GM18507 (cell line): ENCODE results near the gene KAT6B.

Experiments used
- DNase-seq: peaks from one replicate; pipeline ENCODE4 v3.0.0; 2011; ENCODE audit warnings: low read depth; ENCODE audit not compliant: insufficient read length; ENCODE audit errors: extremely low spot score
- FAIRE-seq: peaks from 2 replicates; lab custom pipeline; 2011; peaks lifted over from hg19 to GRCh38; lab: Jason Lieb, UNC

The KAT6B gene

GRCh38 chr10:74995806-74996205 lies 169.4 kb downstream of the KAT6B start:
- no peak for DNase-seq
- FAIRE-seq, result no peak

- no peak for DNase-seq
- FAIRE-seq, result no peak
Measured at GRCh38 chr10:74997163-74997562, 170.8 kb downstream of the KAT6B start.

GRCh38 chr10:75000748-75001321 lies 174.4 kb downstream of the KAT6B start:
- FAIRE-seq, result peak; percentile 91
- DNase-seq, result no peak

GRCh38 chr10:75001715-75002350 lies 175.4 kb downstream of the KAT6B start:
- DNase-seq (no peak), FAIRE-seq (no peak)

GRCh38 chr10:75002351-75002725 lies 175.9 kb downstream of the KAT6B start:
- DNase-seq (no peak), FAIRE-seq (no peak)

- FAIRE-seq (no peak), DNase-seq (no peak)
Measured at GRCh38 chr10:75002967-75003594, 176.7 kb downstream of the KAT6B start.

GRCh38 chr10:75003891-75004290 lies 177.5 kb downstream of the KAT6B start:
- FAIRE-seq, result no peak

GRCh38 chr10:75007646-75008045 lies 181.2 kb downstream of the KAT6B start:
- DNase-seq (no peak), FAIRE-seq (peak; percentile 67)

More at GRCh38 chr10:75003891-75004290, 177.5 kb downstream of the KAT6B start:
- DNase-seq, result no peak

- FAIRE-seq (no peak), DNase-seq (no peak)
Measured at GRCh38 chr10:75008952-75009351, 182.6 kb downstream of the KAT6B start.

GRCh38 chr10:75009426-75009825 lies 183.0 kb downstream of the KAT6B start:
- no peak for FAIRE-seq
- no peak for DNase-seq

- FAIRE-seq (no peak), DNase-seq (no peak)
Measured at GRCh38 chr10:75010373-75010772, 184.0 kb downstream of the KAT6B start.

GRCh38 chr10:75011221-75011620 lies 184.8 kb downstream of the KAT6B start:
- FAIRE-seq (no peak), DNase-seq (no peak)

GRCh38 chr10:75012471-75012870 lies 186.1 kb downstream of the KAT6B start:
- DNase-seq, result no peak
- peak; percentile 79 for FAIRE-seq

- DNase-seq (no peak), FAIRE-seq (no peak)
Measured at GRCh38 chr10:75013007-75013406, 186.6 kb downstream of the KAT6B start.

- no peak for FAIRE-seq
Measured at GRCh38 chr10:75013522-75013921, 187.1 kb downstream of the KAT6B start.

GRCh38 chr10:75014516-75015230 lies 188.3 kb downstream of the KAT6B start:
- FAIRE-seq (peak; percentile 79), DNase-seq (no peak)

More at GRCh38 chr10:75013522-75013921, 187.1 kb downstream of the KAT6B start:
- no peak for DNase-seq

- DNase-seq (no peak), FAIRE-seq (no peak)
Measured at GRCh38 chr10:75015442-75015841, 189.0 kb downstream of the KAT6B start.

- FAIRE-seq, result no peak
Measured at GRCh38 chr10:75016325-75016724, 189.9 kb downstream of the KAT6B start.

GRCh38 chr10:75018251-75018650 lies 191.9 kb downstream of the KAT6B start:
- FAIRE-seq, result no peak
- DNase-seq, result no peak

More at GRCh38 chr10:75016325-75016724, 189.9 kb downstream of the KAT6B start:
- no peak for DNase-seq

- no peak for DNase-seq
- no peak for FAIRE-seq
Measured at GRCh38 chr10:75018686-75019307, 192.4 kb downstream of the KAT6B start.
